BLaER1 treated with 17β-estradiol and CSF1 and Interleukin-3, amounts not matched to agents 10 nM and 100 nM (cell line): ENCODE results near the gene GNPTG.
A peak's percentile ranks its signal among the peaks of the same experiment; 100 is the strongest.

Source experiments
- H3K27ac ChIP-seq, 11 experiments: shearing (Covaris generic); formaldehyde crosslinking; 2 replicates each; pipeline ENCODE4 v1.8.1; 2022
- H3K27me3 ChIP-seq, 11 experiments: shearing (Covaris generic); formaldehyde crosslinking; 2 replicates each; pipeline ENCODE4 v1.8.1; 2022
- H3K36me3 ChIP-seq, 11 experiments: shearing (Covaris generic); formaldehyde crosslinking; 2 replicates each; pipeline ENCODE4 v1.8.1; 2022
- H3K4me1 ChIP-seq, 10 experiments: shearing (Covaris generic); formaldehyde crosslinking; 2 replicates each; pipeline ENCODE4 v1.8.1; 2022
- H3K4me2 ChIP-seq, 11 experiments: shearing (Covaris generic); formaldehyde crosslinking; 2 replicates each; pipeline ENCODE4 v1.8.1; 2022
- H3K4me3 ChIP-seq, 10 experiments: shearing (Covaris generic); formaldehyde crosslinking; 2 replicates each; pipeline ENCODE4 v1.8.1; 2022
- H3K9ac ChIP-seq, 11 experiments: shearing (Covaris generic); formaldehyde crosslinking; 2 replicates each; pipeline ENCODE4 v1.8.1; 2022
- H3K9me3 ChIP-seq, 11 experiments: shearing (Covaris generic); formaldehyde crosslinking; replicated peaks in 1 of 11; 2 replicates each; pipeline ENCODE4 v1.8.1; 2022
- H4K20me1 ChIP-seq, 11 experiments: shearing (Covaris generic); formaldehyde crosslinking; 2 replicates each; pipeline ENCODE4 v1.8.1; 2022
- Cebpa-rat ChIP-seq, 11 experiments: shearing (Covaris generic); IDR thresholded peaks; 2 replicates each; pipeline ENCODE4 v1.8.1; 2022

Gene GNPTG

DNA sequence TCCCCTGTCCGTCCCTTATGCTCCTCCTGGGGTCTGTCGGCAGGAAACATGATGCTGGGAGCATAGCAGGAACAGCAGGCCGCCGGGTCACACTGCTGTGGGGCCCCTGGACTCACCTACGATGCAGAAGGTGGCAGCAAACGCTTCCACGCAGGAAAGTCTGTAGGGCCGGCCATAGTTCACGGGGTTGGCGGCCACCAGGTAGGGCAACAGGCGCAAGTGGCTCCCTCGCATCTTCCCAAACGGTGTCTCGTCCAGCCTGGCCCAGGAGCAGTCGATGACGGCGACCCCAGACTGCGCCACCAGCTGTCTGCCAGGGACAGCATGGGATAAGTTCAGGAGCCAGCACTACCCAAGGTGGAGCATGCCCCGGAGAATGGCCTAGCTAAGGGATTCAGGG lies 1.0 kb upstream of the GNPTG start:
- H3K4me2 ChIP-seq = peak overlapping the region; percentile 89 to 99 (median 97)
- H3K9ac ChIP-seq = peak overlapping the region; percentile 73 to 96 (median 88)
- peak overlapping the region in 5 of 11 experiments; percentile 72 to 85 (median 81); a peak in 7 of 22 replicates for H3K27ac ChIP-seq
- no peaks in the 10 kb centered on the region for H3K9me3 ChIP-seq
- H3K36me3 ChIP-seq = peaks cover 20 to 39% (median 27%) of the 10 kb centered on the region in 11 experiments
- no peak for TF ChIP-seq Cebpa-rat (IDR thresholded peaks at IDR 0.05)
- H3K27me3 ChIP-seq = no peaks in the 10 kb centered on the region
- peak overlapping the region; percentile 77 to 99 (median 92) for H3K4me3 ChIP-seq
- H4K20me1 ChIP-seq = peaks cover 5 to 80% (median 34%) of the 10 kb centered on the region in 11 experiments; a peak in 21 of 22 replicates
- peaks cover 26 to 46% (median 32%) of the 10 kb centered on the region in 10 experiments for H3K4me1 ChIP-seq

GRCh38 chr16:1351215-1351581 lies 533 bp upstream of the GNPTG start:
- no peaks in the 10 kb centered on the region for H3K9me3 ChIP-seq
- peak overlapping the region; percentile 70 to 86 (median 81) for H3K27ac ChIP-seq
- peaks cover 10 to 85% (median 39%) of the 10 kb centered on the region in 11 experiments; a peak in 21 of 22 replicates for H4K20me1 ChIP-seq
- H3K9ac ChIP-seq = peak overlapping the region; percentile 73 to 96 (median 88)
- H3K4me3 ChIP-seq = peak overlapping the region; percentile 77 to 99 (median 92)
- H3K36me3 ChIP-seq = peaks cover 20 to 39% (median 27%) of the 10 kb centered on the region in 11 experiments
- peak overlapping the region; percentile 89 to 99 (median 97) for H3K4me2 ChIP-seq
- TF ChIP-seq Cebpa-rat (IDR thresholded peaks at IDR 0.05) = no peak
- H3K4me1 ChIP-seq = peaks cover 26 to 48% (median 32%) of the 10 kb centered on the region in 10 experiments
- no peaks in the 10 kb centered on the region for H3K27me3 ChIP-seq

GRCh38 chr16:1354815-1355540 lies 3.2 kb downstream of the GNPTG start:
- H4K20me1 ChIP-seq = peaks cover 35 to 90% (median 75%) of the 10 kb centered on the region in 11 experiments
- no peak overlapping the region for H3K27ac ChIP-seq
- peaks cover 25 to 49% (median 33%) of the 10 kb centered on the region in 10 experiments for H3K4me1 ChIP-seq
- H3K4me3 ChIP-seq = no peak overlapping the region
- TF ChIP-seq Cebpa-rat (IDR thresholded peaks at IDR 0.05) = no peak
- no peaks in the 10 kb centered on the region for H3K9me3 ChIP-seq
- peak overlapping the region in 3 of 11 experiments; percentile 96 to 99 (median 99); a peak in 2 of 22 replicates for H3K4me2 ChIP-seq
- H3K9ac ChIP-seq = peak overlapping the region in 2 of 11 experiments; percentile 29 to 31; a peak in 3 of 22 replicates
- no peaks in the 10 kb centered on the region for H3K27me3 ChIP-seq
- peaks cover 16 to 30% (median 21%) of the 10 kb centered on the region in 11 experiments for H3K36me3 ChIP-seq

GRCh38 chr16:1355591-1355990 lies 3.9 kb downstream of the GNPTG start:
- Histone ChIP-seq H3K27me3 (no peaks in the 10 kb centered on the region), H3K4me2 (no peak overlapping the region), H3K36me3 (peaks cover 17 to 30% (median 24%) of the 10 kb centered on the region in 11 experiments), H3K27ac (no peak overlapping the region), H3K4me3 (no peak overlapping the region), H4K20me1 (peaks cover 36 to 90% (median 81%) of the 10 kb centered on the region in 11 experiments), H3K4me1 (peaks cover 19 to 43% (median 27%) of the 10 kb centered on the region in 10 experiments), H3K9me3 (no peaks in the 10 kb centered on the region), H3K9ac (peak overlapping the region in 3 of 11 experiments; percentile 14 to 31 (median 29); a peak in 3 of 22 replicates)
- no peak for TF ChIP-seq Cebpa-rat (IDR thresholded peaks at IDR 0.05)

GRCh38 chr16:1356061-1356900 lies 4.5 kb downstream of the GNPTG start:
- peak overlapping the region in 3 of 11 experiments; percentile 14 to 34 (median 29); a peak in 2 of 22 replicates for H3K9ac ChIP-seq
- H3K36me3 ChIP-seq = peaks cover 22 to 35% (median 31%) of the 10 kb centered on the region in 11 experiments
- no peak for TF ChIP-seq Cebpa-rat (IDR thresholded peaks at IDR 0.05)
- no peaks in the 10 kb centered on the region for H3K27me3 ChIP-seq
- no peak overlapping the region for H3K4me2 ChIP-seq
- H3K4me1 ChIP-seq = peaks cover 14 to 38% (median 20%) of the 10 kb centered on the region in 10 experiments
- H4K20me1 ChIP-seq = peaks cover 41 to 93% (median 88%) of the 10 kb centered on the region in 11 experiments
- H3K27ac ChIP-seq = no peak overlapping the region
- H3K4me3 ChIP-seq = no peak overlapping the region
- H3K9me3 ChIP-seq = no peaks in the 10 kb centered on the region

GRCh38 chr16:1357906-1358566 lies 6.3 kb downstream of the GNPTG start:
- no peak overlapping the region for H3K27ac ChIP-seq
- peaks cover 37 to 52% (median 48%) of the 10 kb centered on the region in 11 experiments for H3K36me3 ChIP-seq
- H4K20me1 ChIP-seq = peaks cover 53 to 100% (median 99%) of the 10 kb centered on the region in 11 experiments
- TF ChIP-seq Cebpa-rat (IDR thresholded peaks at IDR 0.05) = no peak
- H3K27me3 ChIP-seq = no peaks in the 10 kb centered on the region
- H3K4me2 ChIP-seq = peak overlapping the region in 1 of 11 experiments; percentile 4; a peak in 1 of 22 replicates
- H3K4me1 ChIP-seq = peaks cover 6 to 33% (median 12%) of the 10 kb centered on the region in 10 experiments
- no peak overlapping the region for H3K9ac ChIP-seq
- H3K4me3 ChIP-seq = no peak overlapping the region
- H3K9me3 ChIP-seq = no peaks in the 10 kb centered on the region

DNA sequence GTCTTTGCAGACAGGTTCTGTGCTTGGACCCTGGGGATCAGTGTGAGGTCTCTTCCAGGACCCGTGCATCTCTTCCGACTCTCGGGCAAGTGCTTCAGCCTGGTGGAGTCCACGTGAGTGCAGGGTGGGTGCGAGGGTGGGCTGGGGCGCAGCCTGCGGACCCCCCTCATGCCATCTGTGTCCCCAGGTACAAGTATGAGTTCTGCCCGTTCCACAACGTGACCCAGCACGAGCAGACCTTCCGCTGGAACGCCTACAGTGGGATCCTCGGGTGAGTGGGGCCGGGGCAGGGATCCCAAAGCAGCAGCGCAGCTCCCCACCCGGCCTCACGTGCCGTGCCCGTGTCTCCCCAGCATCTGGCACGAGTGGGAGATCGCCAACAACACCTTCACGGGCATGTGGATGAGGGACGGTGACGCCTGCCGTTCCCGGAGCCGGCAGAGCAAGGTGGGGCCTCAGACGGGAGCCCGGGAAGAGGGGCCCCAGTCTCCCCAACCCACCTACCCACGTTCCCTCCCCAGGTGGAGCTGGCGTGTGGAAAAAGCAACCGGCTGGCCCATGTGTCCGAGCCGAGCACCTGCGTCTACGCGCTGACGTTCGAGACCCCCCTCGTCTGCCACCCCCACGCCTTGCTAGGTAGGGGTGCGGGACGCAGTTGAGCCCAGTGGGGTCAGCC lies 10.1 kb downstream of the GNPTG start:
- TF ChIP-seq Cebpa-rat (IDR thresholded peaks at IDR 0.05) = no peak
- no peak overlapping the region for H3K27ac ChIP-seq
- peaks cover 57 to 99% (median 98%) of the 10 kb centered on the region in 11 experiments for H4K20me1 ChIP-seq
- no peaks in the 10 kb centered on the region for H3K9me3 ChIP-seq
- peaks cover 74 to 90% (median 82%) of the 10 kb centered on the region in 11 experiments for H3K36me3 ChIP-seq
- no peaks in the 10 kb centered on the region for H3K27me3 ChIP-seq
- H3K4me3 ChIP-seq = no peak overlapping the region
- no peak overlapping the region for H3K4me2 ChIP-seq
- peaks cover 0 to 20% (median 6%) of the 10 kb centered on the region in 10 experiments; a peak in 9 of 20 replicates for H3K4me1 ChIP-seq
- no peak overlapping the region for H3K9ac ChIP-seq

- H3K36me3 ChIP-seq = peaks cover 80 to 96% (median 88%) of the 10 kb centered on the region in 11 experiments
- no peak overlapping the region for H3K27ac ChIP-seq
- H3K9me3 ChIP-seq = no peaks in the 10 kb centered on the region
- no peak overlapping the region for H3K9ac ChIP-seq
- no peaks in the 10 kb centered on the region for H3K27me3 ChIP-seq
- no peak for TF ChIP-seq Cebpa-rat (IDR thresholded peaks at IDR 0.05)
- no peak overlapping the region for H3K4me2 ChIP-seq
- H4K20me1 ChIP-seq = peaks cover 52 to 95% (median 91%) of the 10 kb centered on the region in 11 experiments
- H3K4me3 ChIP-seq = no peak overlapping the region
- H3K4me1 ChIP-seq = peaks cover 0 to 22% (median 6%) of the 10 kb centered on the region in 10 experiments; a peak in 9 of 20 replicates
These were observed 11.1 kb downstream of the GNPTG start for GRCh38 chr16:1362807-1363206.
